GM18858 (cell line): ENCODE measurements around the gene ABCA6.

Experiments used
- ATAC-seq: cut with Tn5 transposase; IDR thresholded peaks from one replicate; pipeline ENCODE4 v1.9.1; 2021; ENCODE audit not compliant: unreplicated experiment

Gene ABCA6

GRCh38 chr17:69050999-69051775 lies 90.5 kb downstream of the ABCA6 start:
- no peak for ATAC-seq

GRCh38 chr17:69048634-69049033 lies 93.1 kb downstream of the ABCA6 start:
- ATAC-seq, result no peak

- ATAC-seq, result no peak
These were observed 94.1 kb downstream of the ABCA6 start for GRCh38 chr17:69047368-69048263.

GRCh38 chr17:69046121-69046807 lies 95.4 kb downstream of the ABCA6 start:
- ATAC-seq, result no peak

GRCh38 chr17:69045646-69046045 lies 96.0 kb downstream of the ABCA6 start:
- ATAC-seq, result no peak

- ATAC-seq, result no peak
These were observed 97.3 kb downstream of the ABCA6 start for GRCh38 chr17:69044371-69044770.

- ATAC-seq, result no peak
These were observed 98.5 kb downstream of the ABCA6 start for GRCh38 chr17:69043098-69043734.

- no peak for ATAC-seq
These were observed 99.4 kb downstream of the ABCA6 start for GRCh38 chr17:69042308-69042707.

GRCh38 chr17:69031839-69032238 lies 109.9 kb downstream of the ABCA6 start:
- ATAC-seq, result no peak

- no peak for ATAC-seq
These were observed 111.5 kb downstream of the ABCA6 start for GRCh38 chr17:69030169-69030568.
